GM19395 (cell line): Measurements from ENCODE around the gene LUC7L.
"Not testable (repeated sequence)": the region's sequence is repeated elsewhere in the genome, so short reads cannot be mapped to it uniquely, and the experiment has no call there.

Experiments used
- ATAC-seq: cut with Tn5 transposase; IDR thresholded peaks from one replicate; pipeline ENCODE4 v1.9.1; 2021; ENCODE audit warnings: mild to moderate bottlenecking, moderate library complexity; ENCODE audit not compliant: unreplicated experiment

LUC7L gene

DNA sequence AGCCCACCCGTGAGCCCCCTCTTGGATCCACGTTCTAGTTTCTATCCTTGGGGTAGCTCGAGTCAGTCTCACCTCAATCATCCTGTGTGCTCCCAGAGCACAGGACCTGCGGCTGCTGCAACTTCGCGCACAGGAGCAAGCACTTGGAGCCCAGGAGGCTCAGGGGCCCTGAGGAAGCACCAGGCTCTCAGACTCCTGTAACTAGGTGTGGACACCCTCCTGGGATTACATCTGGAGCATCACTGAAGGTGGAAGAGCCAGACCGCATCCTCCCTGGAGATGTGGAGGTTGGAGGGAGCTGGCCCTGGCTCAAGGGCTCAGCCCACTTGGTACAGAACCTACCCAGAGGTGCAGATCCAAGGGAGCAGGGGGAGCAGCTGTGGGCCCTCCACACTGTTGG, 46.2 kb downstream of the LUC7L start:
- ATAC-seq: no peak

DNA sequence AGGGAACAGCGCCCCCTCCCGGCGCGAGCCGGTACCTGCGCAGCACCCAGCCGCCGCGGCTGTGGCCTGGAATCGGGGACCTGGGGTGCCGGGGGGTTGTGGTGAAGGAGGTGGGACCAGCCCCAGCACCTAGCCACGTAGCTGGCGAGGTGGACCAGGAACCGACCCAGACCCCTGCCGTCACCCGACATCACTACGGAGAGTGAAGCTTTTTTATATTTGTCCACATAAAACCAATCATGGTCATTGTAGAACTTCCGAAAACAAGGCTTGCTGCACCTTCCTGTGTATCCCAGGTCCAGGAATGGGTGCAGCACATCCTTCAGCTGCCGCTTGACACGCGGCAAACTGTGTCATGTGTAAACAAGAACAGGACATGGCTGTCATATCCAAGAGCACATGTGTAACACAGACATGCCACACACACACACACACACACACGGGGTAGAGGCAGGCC, 47.7 kb downstream of the LUC7L start:
- ATAC-seq: no peak

DNA sequence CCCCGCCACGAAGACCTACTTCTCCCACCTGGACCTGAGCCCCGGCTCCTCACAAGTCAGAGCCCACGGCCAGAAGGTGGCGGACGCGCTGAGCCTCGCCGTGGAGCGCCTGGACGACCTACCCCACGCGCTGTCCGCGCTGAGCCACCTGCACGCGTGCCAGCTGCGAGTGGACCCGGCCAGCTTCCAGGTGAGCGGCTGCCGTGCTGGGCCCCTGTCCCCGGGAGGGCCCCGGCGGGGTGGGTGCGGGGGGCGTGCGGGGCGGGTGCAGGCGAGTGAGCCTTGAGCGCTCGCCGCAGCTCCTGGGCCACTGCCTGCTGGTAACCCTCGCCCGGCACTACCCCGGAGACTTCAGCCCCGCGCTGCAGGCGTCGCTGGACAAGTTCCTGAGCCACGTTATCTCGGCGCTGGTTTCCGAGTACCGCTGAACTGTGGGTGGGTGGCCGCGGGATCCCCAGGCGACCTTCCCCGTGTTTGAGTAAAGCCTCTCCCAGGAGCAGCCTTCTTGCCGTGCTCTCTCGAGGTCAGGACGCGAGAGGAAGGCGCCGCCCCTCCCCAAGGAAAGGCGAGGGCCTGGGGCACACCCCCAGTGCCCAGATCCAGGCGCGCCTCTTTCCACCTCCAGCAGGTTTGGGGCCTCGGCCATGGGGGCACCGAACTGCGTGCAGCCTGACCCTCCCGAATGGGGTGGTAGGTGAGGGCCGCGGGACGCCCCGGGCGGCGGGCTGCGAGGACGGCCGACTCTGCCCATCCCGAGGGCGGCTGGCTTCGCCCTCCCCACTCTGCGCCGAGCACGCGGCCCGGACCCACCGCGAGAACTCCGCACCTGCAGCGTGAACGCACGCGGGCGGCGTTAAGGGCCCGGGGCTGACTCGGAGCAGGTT, 48.3 kb downstream of the LUC7L start:
- ATAC-seq: no peak

DNA sequence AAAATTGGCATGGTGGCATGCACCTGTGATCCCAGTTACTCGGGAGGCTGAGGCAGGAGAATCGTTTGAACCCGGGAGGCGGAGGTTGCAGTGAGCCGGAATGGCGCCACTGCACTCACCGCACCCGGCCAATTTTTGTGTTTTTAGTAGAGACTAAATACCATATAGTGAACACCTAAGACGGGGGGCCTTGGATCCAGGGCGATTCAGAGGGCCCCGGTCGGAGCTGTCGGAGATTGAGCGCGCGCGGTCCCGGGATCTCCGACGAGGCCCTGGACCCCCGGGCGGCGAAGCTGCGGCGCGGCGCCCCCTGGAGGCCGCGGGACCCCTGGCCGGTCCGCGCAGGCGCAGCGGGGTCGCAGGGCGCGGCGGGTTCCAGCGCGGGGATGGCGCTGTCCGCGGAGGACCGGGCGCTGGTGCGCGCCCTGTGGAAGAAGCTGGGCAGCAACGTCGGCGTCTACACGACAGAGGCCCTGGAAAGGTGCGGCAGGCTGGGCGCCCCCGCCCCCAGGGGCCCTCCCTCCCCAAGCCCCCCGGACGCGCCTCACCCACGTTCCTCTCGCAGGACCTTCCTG, 49.1 kb downstream of the LUC7L start, which contains the start of gene HBQ1:
Gene HBQ1, plus strand, starts transcription at position 359 of the 575 bp plus-strand sequence. Its CDS starts 28 bp downstream, at position 387.
- ATAC-seq: no peak

DNA sequence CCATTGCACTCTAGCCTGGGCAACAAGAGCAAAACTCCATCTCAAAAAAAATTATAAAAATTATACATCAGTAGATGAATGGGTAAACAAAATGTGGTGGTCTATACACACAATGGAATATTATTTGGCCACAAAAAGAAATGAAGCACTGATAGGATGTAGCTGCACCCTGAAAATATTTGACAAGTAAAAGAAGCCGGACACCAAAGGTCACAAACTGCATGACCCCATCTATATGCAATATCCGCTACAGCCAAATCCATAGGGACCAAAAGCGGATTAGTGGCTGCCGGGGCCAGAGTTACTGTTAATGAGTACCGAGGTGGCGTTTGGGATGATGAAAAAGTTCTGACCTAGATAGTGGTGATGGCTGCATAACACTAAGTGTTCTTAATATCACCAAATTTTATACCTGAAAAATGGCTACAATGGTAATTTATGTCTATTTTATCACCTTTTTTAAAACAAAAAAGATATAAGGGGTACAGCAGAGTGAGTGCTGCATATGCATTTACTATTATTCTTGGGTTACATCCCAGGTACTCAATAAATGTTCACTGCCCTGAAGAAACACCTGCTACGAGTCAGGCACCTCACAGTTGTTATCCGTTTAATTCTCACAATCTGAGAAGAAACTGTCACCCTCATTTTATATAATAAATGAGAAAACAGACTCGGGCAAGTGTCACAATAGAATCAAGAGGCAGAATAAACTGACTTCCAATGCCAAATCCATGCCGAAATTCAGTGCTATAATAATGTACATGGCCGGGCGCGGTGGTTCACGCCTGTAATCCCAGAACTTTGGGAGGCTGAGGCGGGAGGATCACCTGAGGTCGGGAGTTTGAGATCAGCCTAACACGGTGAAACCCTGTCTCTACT, 49.8 kb downstream of the LUC7L start:
- ATAC-seq: no peak

DNA sequence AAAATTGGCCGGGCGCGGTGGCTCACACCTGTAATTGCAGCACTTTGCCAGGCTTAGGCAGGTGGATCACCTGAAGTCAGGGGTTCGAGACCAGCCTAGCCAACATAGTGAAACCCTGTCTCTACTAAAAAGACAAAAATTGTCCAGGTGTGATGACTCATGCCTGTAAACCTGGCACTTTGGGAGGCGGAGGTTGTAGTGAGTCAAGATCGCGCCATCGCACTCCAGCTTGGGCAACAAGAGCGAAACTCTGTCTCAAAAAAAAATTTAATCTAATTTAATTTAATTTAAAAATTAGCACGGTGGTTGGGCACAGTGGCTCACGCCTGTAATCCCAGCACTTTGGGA, 50.6 kb downstream of the LUC7L start:
- ATAC-seq: no peak

DNA sequence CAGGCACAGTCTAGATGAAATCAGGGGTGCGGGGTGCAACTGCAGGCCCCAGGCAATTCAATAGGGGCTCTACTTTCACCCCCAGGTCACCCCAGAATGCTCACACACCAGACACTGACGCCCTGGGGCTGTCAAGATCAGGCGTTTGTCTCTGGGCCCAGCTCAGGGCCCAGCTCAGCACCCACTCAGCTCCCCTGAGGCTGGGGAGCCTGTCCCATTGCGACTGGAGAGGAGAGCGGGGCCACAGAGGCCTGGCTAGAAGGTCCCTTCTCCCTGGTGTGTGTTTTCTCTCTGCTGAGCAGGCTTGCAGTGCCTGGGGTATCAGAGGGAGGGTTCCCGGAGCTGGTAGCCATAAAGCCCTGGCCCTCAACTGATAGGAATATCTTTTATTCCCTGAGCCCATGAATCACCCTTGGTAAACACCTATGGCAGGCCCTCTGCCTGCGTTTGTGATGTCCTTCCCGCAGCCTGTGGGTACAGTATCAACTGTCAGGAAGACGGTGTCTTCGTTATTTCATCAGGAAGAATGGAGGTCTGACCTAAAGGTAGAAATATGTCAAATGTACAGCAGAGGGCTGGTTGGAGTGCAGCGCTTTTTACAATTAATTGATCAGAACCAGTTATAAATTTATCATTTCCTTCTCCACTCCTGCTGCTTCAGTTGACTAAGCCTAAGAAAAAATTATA, 51.1 kb downstream of the LUC7L start:
- ATAC-seq: no peak

DNA sequence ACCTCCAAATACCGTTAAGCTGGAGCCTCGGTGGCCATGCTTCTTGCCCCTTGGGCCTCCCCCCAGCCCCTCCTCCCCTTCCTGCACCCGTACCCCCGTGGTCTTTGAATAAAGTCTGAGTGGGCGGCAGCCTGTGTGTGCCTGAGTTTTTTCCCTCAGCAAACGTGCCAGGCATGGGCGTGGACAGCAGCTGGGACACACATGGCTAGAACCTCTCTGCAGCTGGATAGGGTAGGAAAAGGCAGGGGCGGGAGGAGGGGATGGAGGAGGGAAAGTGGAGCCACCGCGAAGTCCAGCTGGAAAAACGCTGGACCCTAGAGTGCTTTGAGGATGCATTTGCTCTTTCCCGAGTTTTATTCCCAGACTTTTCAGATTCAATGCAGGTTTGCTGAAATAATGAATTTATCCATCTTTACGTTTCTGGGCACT, 51.8 kb downstream of the LUC7L start:
- no peak for ATAC-seq

DNA sequence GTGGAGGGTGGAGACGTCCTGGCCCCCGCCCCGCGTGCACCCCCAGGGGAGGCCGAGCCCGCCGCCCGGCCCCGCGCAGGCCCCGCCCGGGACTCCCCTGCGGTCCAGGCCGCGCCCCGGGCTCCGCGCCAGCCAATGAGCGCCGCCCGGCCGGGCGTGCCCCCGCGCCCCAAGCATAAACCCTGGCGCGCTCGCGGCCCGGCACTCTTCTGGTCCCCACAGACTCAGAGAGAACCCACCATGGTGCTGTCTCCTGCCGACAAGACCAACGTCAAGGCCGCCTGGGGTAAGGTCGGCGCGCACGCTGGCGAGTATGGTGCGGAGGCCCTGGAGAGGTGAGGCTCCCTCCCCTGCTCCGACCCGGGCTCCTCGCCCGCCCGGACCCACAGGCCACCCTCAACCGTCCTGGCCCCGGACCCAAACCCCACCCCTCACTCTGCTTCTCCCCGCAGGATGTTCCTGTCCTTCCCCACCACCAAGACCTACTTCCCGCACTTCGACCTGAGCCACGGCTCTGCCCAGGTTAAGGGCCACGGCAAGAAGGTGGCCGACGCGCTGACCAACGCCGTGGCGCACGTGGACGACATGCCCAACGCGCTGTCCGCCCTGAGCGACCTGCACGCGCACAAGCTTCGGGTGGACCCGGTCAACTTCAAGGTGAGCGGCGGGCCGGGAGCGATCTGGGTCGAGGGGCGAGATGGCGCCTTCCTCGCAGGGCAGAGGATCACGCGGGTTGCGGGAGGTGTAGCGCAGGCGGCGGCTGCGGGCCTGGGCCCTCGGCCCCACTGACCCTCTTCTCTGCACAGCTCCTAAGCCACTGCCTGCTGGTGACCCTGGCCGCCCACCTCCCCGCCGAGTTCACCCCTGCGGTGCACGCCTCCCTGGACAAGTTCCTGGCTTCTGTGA, 52.5 kb downstream of the LUC7L start, which contains the start of gene HBA1:
Gene HBA1, plus strand, starts transcription at position 204 of the 906 bp plus-strand sequence. Its CDS starts 37 bp downstream, at position 241.
- not testable (repeated sequence) for ATAC-seq

DNA sequence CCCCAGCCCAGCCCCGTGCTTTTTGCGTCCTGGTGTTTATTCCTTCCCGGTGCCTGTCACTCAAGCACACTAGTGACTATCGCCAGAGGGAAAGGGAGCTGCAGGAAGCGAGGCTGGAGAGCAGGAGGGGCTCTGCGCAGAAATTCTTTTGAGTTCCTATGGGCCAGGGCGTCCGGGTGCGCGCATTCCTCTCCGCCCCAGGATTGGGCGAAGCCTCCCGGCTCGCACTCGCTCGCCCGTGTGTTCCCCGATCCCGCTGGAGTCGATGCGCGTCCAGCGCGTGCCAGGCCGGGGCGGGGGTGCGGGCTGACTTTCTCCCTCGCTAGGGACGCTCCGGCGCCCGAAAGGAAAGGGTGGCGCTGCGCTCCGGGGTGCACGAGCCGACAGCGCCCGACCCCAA, 53.2 kb downstream of the LUC7L start:
- ATAC-seq: not testable (repeated sequence)

DNA sequence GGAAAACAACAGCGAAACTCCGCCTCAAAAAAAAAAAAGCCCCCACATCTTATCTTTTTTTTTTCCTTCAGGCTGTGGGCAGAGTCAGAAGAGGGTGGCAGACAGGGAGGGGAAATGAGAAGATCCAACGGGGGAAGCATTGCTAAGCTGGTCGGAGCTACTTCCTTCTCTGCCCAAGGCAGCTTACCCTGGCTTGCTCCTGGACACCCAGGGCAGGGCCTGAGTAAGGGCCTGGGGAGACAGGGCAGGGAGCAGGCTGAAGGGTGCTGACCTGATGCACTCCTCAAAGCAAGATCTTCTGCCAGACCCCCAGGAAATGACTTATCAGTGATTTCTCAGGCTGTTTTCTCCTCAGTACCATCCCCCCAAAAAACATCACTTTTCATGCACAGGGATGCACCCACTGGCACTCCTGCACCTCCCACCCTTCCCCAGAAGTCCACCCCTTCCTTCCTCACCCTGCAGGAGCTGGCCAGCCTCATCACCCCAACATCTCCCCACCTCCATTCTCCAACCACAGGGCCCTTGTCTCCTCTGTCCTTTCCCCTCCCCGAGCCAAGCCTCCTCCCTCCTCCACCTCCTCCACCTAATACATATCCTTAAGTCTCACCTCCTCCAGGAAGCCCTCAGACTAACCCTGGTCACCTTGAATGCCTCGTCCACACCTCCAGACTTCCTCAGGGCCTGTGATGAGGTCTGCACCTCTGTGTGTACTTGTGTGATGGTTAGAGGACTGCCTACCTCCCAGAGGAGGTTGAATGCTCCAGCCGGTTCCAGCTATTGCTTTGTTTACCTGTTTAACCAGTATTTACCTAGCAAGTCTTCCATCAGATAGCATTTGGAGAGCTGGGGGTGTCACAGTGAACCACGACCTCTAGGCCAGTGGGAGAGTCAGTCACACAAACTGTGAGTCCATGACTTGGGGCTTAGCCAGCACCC, 54.0 kb downstream of the LUC7L start:
- no peak for ATAC-seq

DNA sequence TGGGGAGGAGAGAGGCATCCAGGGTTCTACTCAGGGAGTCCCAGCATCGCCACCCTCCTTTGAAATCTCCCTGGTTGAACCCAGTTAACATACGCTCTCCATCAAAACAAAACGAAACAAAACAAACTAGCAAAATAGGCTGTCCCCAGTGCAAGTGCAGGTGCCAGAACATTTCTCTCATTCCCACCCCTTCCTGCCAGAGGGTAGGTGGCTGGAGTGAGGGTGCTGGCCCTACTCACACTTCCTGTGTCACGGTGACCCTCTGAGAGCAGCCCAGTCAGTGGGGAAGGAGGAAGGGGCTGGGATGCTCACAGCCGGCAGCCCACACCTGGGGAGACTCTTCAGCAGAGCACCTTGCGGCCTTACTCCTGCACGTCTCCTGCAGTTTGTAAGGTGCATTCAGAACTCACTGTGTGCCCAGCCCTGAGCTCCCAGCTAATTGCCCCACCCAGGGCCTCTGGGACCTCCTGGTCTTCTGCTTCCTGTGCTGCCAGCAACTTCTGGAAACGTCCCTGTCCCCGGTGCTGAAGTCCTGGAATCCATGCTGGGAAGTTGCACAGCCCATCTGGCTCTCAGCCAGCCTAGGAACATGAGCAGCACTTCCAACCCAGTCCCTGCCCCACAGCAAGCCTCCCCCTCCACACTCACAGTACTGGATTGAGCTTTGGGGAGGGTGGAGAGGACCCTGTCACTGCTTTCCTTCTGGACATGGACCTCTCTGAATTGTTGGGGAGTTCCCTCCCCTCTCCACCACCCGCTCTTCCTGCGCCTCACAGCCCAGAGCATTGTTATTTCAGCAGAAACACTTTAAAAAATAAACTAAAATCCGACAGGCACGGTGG, 55.1 kb downstream of the LUC7L start:
- ATAC-seq: not testable (repeated sequence)

DNA sequence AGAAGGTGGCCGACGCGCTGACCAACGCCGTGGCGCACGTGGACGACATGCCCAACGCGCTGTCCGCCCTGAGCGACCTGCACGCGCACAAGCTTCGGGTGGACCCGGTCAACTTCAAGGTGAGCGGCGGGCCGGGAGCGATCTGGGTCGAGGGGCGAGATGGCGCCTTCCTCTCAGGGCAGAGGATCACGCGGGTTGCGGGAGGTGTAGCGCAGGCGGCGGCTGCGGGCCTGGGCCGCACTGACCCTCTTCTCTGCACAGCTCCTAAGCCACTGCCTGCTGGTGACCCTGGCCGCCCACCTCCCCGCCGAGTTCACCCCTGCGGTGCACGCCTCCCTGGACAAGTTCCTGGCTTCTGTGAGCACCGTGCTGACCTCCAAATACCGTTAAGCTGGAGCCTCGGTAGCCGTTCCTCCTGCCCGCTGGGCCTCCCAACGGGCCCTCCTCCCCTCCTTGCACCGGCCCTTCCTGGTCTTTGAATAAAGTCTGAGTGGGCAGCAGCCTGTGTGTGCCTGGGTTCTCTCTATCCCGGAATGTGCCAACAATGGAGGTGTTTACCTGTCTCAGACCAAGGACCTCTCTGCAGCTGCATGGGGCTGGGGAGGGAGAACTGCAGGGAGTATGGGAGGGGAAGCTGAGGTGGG, 55.9 kb downstream of the LUC7L start:
- ATAC-seq: not testable (repeated sequence)

DNA sequence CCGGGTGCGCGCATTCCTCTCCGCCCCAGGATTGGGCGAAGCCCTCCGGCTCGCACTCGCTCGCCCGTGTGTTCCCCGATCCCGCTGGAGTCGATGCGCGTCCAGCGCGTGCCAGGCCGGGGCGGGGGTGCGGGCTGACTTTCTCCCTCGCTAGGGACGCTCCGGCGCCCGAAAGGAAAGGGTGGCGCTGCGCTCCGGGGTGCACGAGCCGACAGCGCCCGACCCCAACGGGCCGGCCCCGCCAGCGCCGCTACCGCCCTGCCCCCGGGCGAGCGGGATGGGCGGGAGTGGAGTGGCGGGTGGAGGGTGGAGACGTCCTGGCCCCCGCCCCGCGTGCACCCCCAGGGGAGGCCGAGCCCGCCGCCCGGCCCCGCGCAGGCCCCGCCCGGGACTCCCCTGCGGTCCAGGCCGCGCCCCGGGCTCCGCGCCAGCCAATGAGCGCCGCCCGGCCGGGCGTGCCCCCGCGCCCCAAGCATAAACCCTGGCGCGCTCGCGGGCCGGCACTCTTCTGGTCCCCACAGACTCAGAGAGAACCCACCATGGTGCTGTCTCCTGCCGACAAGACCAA, 56.8 kb downstream of the LUC7L start, which contains the start of gene HBA2:
Gene HBA2, plus strand, starts transcription at position 503 of the 568 bp plus-strand sequence. Its CDS starts 37 bp downstream, at position 540.
- ATAC-seq: not testable (repeated sequence)

DNA sequence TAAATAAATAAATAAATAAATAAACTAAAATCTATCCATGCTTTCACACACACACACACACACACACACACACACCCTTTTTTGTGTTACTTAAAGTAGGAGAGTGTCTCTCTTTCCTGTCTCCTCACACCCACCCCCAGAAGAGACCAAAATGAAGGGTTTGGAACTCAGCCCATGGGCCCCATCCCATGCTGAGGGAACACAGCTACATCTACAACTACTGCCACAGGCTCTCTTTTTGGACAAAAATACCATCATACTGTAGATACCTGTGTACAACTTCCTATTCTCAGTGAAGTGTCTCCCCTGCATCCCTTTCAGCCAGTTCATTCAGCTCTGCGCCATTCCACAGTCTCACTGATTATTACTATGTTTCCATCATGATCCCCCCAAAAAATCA, 58.5 kb downstream of the LUC7L start:
- no peak for ATAC-seq

DNA sequence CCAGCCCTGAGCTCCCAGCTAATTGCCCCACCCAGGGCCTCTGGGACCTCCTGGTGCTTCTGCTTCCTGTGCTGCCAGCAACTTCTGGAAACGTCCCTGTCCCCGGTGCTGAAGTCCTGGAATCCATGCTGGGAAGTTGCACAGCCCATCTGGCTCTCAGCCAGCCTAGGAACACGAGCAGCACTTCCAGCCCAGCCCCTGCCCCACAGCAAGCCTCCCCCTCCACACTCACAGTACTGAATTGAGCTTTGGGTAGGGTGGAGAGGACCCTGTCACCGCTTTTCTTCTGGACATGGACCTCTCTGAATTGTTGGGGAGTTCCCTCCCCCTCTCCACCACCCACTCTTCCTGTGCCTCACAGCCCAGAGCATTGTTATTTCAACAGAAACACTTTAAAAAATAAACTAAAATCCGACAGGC, 59.2 kb downstream of the LUC7L start:
- not testable (repeated sequence) for ATAC-seq
